WTC11 (cell line): Measurements from ENCODE around the gene NAALADL1. TPM values are rescaled to one million over a fixed set of nuclear protein-coding genes. Genes with fewer than 3 reads are reported as not detected.
A peak's percentile ranks its signal among the peaks of the same experiment; 100 is the strongest.

Experiments
- ATAC-seq: fragments of 200-7000 bp; cut with Tn5 transposase; 2 replicates; pipeline ENCODE4 v1.10.0; 2021; ENCODE audit warnings: mild to moderate bottlenecking, moderate library complexity
- CTCF ChIA-PET: fragments of 300-600 bp; sonication (Branson Sonifier 250); formaldehyde crosslinking; loops from one replicate; lab custom pipeline; 2021; ENCODE audit warnings: antibody characterized with exemption; lab: Charles Lee
- POLR2A ChIA-PET: fragments of 350-600 bp; sonication (Branson Sonifier 250); formaldehyde crosslinking; loops from one replicate; lab custom pipeline; 2021; ENCODE audit warnings: antibody characterized with exemption; lab: Charles Lee
- DNase-seq: peaks from one replicate; pipeline ENCODE4 v3.0.0; 2021; ENCODE audit warnings: low spot score
- H3K27ac Mint-ChIP-seq: 2 replicates; pipeline ENCODE4 v1.8.0; 2021; ENCODE audit warnings: mixed read lengths
- H3K27me3 Mint-ChIP-seq: 2 replicates; pipeline ENCODE4 v1.8.0; 2021; ENCODE audit warnings: low read depth, mild to moderate bottlenecking, moderate library complexity, mixed read lengths
- H3K36me3 Mint-ChIP-seq: 2 replicates; pipeline ENCODE4 v1.8.0; 2021; ENCODE audit warnings: mixed read lengths
- H3K4me1 Mint-ChIP-seq: 2 replicates; pipeline ENCODE4 v1.8.0; 2022; ENCODE audit warnings: mixed read lengths
- H3K4me3 Mint-ChIP-seq: 2 replicates; pipeline ENCODE4 v1.8.0; 2021; ENCODE audit warnings: mild to moderate bottlenecking, moderate library complexity, mixed read lengths
- H3K9me3 Mint-ChIP-seq: 2 replicates; pipeline ENCODE4 v1.8.0; 2021; ENCODE audit warnings: mixed read lengths
- ATF3 ChIP-seq: sonication (generic); formaldehyde crosslinking; conservative IDR thresholded peaks from 2 replicates; pipeline ENCODE4 v1.8.1; 2022; ENCODE audit warnings: mild to moderate bottlenecking, missing genetic modification reagents
- CREM ChIP-seq: sonication (generic); formaldehyde crosslinking; IDR thresholded peaks from 2 replicates; pipeline ENCODE4 v1.8.1; 2022; ENCODE audit warnings: mild to moderate bottlenecking, missing genetic modification reagents, moderate library complexity
- ETV6 ChIP-seq: sonication (generic); formaldehyde crosslinking; IDR thresholded peaks from 2 replicates; pipeline ENCODE4 v1.8.1; 2022; ENCODE audit warnings: mild to moderate bottlenecking, missing genetic modification reagents
- FOXP1 ChIP-seq: sonication (generic); formaldehyde crosslinking; IDR thresholded peaks from 2 replicates; pipeline ENCODE4 v1.8.0; 2022; ENCODE audit warnings: missing genetic modification reagents, mild to moderate bottlenecking, moderate library complexity, borderline replicate concordance
- MYBL2 ChIP-seq: sonication (generic); formaldehyde crosslinking; IDR thresholded peaks from 2 replicates; pipeline ENCODE4 v1.8.1; 2023; ENCODE audit warnings: mild to moderate bottlenecking, moderate library complexity, missing genetic modification reagents
- NFE2L1 ChIP-seq: sonication (generic); formaldehyde crosslinking; IDR thresholded peaks from 2 replicates; pipeline ENCODE4 v1.8.1; 2023; ENCODE audit warnings: missing genetic modification reagents
- NR1H2 ChIP-seq: sonication (generic); formaldehyde crosslinking; IDR thresholded peaks from 2 replicates; pipeline ENCODE4 v1.9.0; 2021; ENCODE audit warnings: mild to moderate bottlenecking, moderate library complexity, missing genetic modification reagents
- RORB ChIP-seq: fragments of 250-450 bp; sonication (Bioruptor Pico); IDR thresholded peaks from 2 replicates; pipeline ENCODE4 v1.9.0; 2021; ENCODE audit warnings: mild to moderate bottlenecking
- SMAD4 ChIP-seq: sonication (generic); formaldehyde crosslinking; IDR thresholded peaks from 2 replicates; pipeline ENCODE4 v1.8.0; 2022; ENCODE audit warnings: mild to moderate bottlenecking, missing genetic modification reagents
- ZBTB21 ChIP-seq: sonication (generic); formaldehyde crosslinking; IDR thresholded peaks from 2 replicates; pipeline ENCODE4 v1.8.1; 2023; ENCODE audit warnings: mild to moderate bottlenecking, missing genetic modification reagents, borderline replicate concordance
- ZNF232 ChIP-seq: sonication (generic); formaldehyde crosslinking; IDR thresholded peaks from 2 replicates; pipeline ENCODE4 v1.8.0; 2022; ENCODE audit warnings: mild to moderate bottlenecking, missing genetic modification reagents
- ZNF423 ChIP-seq: fragments of 250-450 bp; sonication (Bioruptor Pico); IDR thresholded peaks from 2 replicates; pipeline ENCODE4 v2.1.2; 2022; ENCODE audit warnings: mild to moderate bottlenecking, moderate library complexity
- ZNF532 ChIP-seq: fragments of 250-450 bp; sonication (Bioruptor Pico); IDR thresholded peaks from 2 replicates; pipeline ENCODE4 v1.9.0; 2021; ENCODE audit warnings: mild to moderate bottlenecking, borderline replicate concordance
- ZNF671 ChIP-seq: fragments of 250-450 bp; sonication (Bioruptor Pico); IDR thresholded peaks from 2 replicates; pipeline ENCODE4 v1.8.0; 2021; ENCODE audit warnings: mild to moderate bottlenecking
- total RNA-seq: library from RNA; stranded (reverse); gene quantifications from 3 replicates; pipeline ENCODE4 v1.2.3, GENCODE V29; 2021
- TF ChIP-seq, protein P1 (sequence below): sonication (generic); formaldehyde crosslinking; IDR thresholded peaks from 2 replicates; pipeline ENCODE4 v1.8.0; 2022; ENCODE audit warnings: mild to moderate bottlenecking, missing genetic modification reagents
- TF ChIP-seq, protein P2 (sequence below): sonication (generic); formaldehyde crosslinking; IDR thresholded peaks from 2 replicates; pipeline ENCODE4 v1.8.0; 2023; ENCODE audit warnings: missing genetic modification reagents

The NAALADL1 gene
- total RNA-seq, 1 experiment from 2014 or later = 4.5 TPM

DNA sequence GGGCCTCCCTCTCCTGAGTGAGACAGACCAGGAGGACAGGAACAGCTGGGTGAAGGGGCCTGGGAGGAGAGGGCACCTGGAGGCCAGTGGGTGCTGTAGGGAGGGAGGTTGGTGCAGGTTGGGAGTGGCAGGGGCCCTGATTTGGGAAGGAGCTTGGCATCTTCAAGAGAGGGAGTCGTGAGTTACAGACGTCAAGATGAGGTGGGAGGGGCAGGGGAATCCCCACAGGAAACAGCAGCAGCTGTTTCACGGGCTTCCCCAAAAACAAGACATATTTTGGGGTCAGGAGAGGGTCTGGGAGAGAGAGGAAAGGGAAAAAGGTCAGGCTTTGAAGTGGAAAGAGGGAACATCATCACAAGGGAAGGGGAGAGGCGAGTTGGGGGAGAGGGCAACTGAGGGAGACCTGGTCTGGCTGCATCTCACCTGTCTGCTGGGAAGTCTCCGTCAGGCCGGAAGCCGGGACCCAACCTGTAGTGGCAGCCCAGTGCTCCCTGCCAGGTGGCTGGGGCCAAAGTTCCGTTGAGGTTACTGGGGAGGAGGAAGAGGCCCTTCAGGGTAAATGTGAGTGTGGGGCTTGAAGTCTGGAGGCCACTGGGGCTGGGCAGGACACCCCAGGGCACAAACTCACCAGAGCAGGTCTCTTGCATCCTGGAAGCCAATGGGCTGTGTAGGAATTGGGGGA is 4.4 kb downstream of the NAALADL1 start:
- POLR2A ChIA-PET = no interaction called here
- ATAC-seq (no peak), DNase-seq (no peak)
- TF ChIP-seq RORB = no peak
- Mint-ChIP-seq H3K9me3 (no peaks in the 10 kb centered on the region), H3K36me3 (no peaks in the 10 kb centered on the region), H3K27ac (peak overlapping the region; percentile 24), H3K4me3 (no peak overlapping the region), H3K27me3 (no peaks in the 10 kb centered on the region; the same call in 1 of the 2 replicates), H3K4me1 (no peaks in the 10 kb centered on the region)
- CTCF ChIA-PET = no interaction called here

- H3K4me1 Mint-ChIP-seq = peaks cover 12% of the 10 kb centered on the region
- H3K27ac Mint-ChIP-seq = no peak overlapping the region
- H3K9me3 Mint-ChIP-seq = no peaks in the 10 kb centered on the region
- H3K27me3 Mint-ChIP-seq = no peaks in the 10 kb centered on the region; the same call in 1 of the 2 replicates
- POLR2A ChIA-PET = no interaction called here
- CTCF ChIA-PET = interaction anchor here (0.7 kb wide), 2 partner anchors 20 to 104 kb away, joined by 3 read pairs; no protein-coding TSS in a partner anchor
- H3K4me3 Mint-ChIP-seq = no peak overlapping the region
- DNase-seq (no peak), ATAC-seq (no peak)
- no peaks in the 10 kb centered on the region for H3K36me3 Mint-ChIP-seq
- TF ChIP-seq SMAD4 (CRISPR knock-in tag) (no peak), NFE2L1 (CRISPR knock-in tag) (no peak), ZNF671 (no peak), MYBL2 (CRISPR knock-in tag) (no peak), ZNF532 (CRISPR knock-in tag) (no peak)
- TF ChIP-seq, protein P1, sequence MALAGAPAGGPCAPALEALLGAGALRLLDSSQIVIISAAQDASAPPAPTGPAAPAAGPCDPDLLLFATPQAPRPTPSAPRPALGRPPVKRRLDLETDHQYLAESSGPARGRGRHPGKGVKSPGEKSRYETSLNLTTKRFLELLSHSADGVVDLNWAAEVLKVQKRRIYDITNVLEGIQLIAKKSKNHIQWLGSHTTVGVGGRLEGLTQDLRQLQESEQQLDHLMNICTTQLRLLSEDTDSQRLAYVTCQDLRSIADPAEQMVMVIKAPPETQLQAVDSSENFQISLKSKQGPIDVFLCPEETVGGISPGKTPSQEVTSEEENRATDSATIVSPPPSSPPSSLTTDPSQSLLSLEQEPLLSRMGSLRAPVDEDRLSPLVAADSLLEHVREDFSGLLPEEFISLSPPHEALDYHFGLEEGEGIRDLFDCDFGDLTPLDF (CRISPR knock-in tag) = no peak
- TF ChIP-seq, protein P2, sequence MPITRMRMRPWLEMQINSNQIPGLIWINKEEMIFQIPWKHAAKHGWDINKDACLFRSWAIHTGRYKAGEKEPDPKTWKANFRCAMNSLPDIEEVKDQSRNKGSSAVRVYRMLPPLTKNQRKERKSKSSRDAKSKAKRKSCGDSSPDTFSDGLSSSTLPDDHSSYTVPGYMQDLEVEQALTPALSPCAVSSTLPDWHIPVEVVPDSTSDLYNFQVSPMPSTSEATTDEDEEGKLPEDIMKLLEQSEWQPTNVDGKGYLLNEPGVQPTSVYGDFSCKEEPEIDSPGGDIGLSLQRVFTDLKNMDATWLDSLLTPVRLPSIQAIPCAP (CRISPR knock-in tag) = no peak
Measured at GRCh38 chr11:65051398-65051858, 6.9 kb downstream of the NAALADL1 start.

- DNase-seq = peak; percentile 47
- peak; percentile 54 for ATAC-seq
- H3K27me3 Mint-ChIP-seq = no peaks in the 10 kb centered on the region
- H3K4me1 Mint-ChIP-seq = peaks cover 14% of the 10 kb centered on the region
- POLR2A ChIA-PET = no interaction called here
- peaks cover 5% of the 10 kb centered on the region for H3K36me3 Mint-ChIP-seq
- H3K9me3 Mint-ChIP-seq = no peaks in the 10 kb centered on the region
- H3K27ac Mint-ChIP-seq = no peak overlapping the region
- peak overlapping the region; percentile 62 for H3K4me3 Mint-ChIP-seq
- CTCF ChIA-PET = interaction anchor here (0.6 to 1.3 kb wide), 8 partner anchors 9 to 307 kb away, joined by 3 to 8 read pairs (median 4); partner anchors contain the start of gene ARL2
- TF ChIP-seq CREM (CRISPR knock-in tag) (no peak), ZBTB21 (CRISPR knock-in tag) (no peak), ZNF423 (CRISPR knock-in tag) (no peak), NFE2L1 (CRISPR knock-in tag) (no peak), NR1H2 (CRISPR knock-in tag) (no peak), ATF3 (CRISPR knock-in tag) (no peak), FOXP1 (no peak), ZNF232 (CRISPR knock-in tag) (no peak), ZNF532 (CRISPR knock-in tag) (no peak), ETV6 (CRISPR knock-in tag) (no peak)
Measured at GRCh38 chr11:65047581-65048422, 10.6 kb downstream of the NAALADL1 start.
